Muscle of arm (tissue), 14 donors: ENCODE data around the gene ARHGAP26. TPM values are rescaled to one million over a fixed set of nuclear protein-coding genes. Genes with fewer than 3 reads are reported as not detected.

Experiments used
- DNase-seq: peaks from one replicate; pipeline ENCODE4 v3.0.0-alpha.2; 2013
- long read RNA-seq, 11 donors: transcript quantifications; one replicate each; lab custom pipeline, GENCODE V29; 2026
- polyA plus RNA-seq, 12 donors: library from polyadenylated mRNA; unstranded; fragments of 120-200 nt; gene quantifications; one replicate each; pipeline ENCODE4 v1.2.1, GENCODE V29; 2013; ENCODE audit not compliant: insufficient read length in 12 of 12

The ARHGAP26 gene
- 10 to 100 TPM in 11 of 12 donors, not detected in 1; 12.3 to 34.1 (median 15.8) TPM for polyA plus RNA-seq
- long read RNA-seq, donor 1, partial matches to known transcripts: 18 of 18 reads
- long read RNA-seq, donor 1, other reads (novel, unspliced or antisense): 0 of 18 reads
- long read RNA-seq, donor 2, partial matches to known transcripts: 5 of 6 reads
- long read RNA-seq, donor 2, other reads (novel, unspliced or antisense): 0 of 6 reads
- long read RNA-seq, donor 3: 0 reads
- long read RNA-seq, donor 4: 0 reads
- long read RNA-seq, donor 5: 0 reads
- long read RNA-seq, donor 6: 0 reads
- long read RNA-seq, donor 7: 0 reads
- long read RNA-seq, donor 8: 0 reads
- long read RNA-seq, donor 9: 0 reads
- long read RNA-seq, donor 10: 0 reads
- long read RNA-seq, donor 11, partial matches to known transcripts: 0 of 1 reads
- long read RNA-seq, donor 11, other reads (novel, unspliced or antisense): 0 of 1 reads

GRCh38 chr5:142769793-142770649 is at the start of gene ARHGAP26:
TSS of gene ARHGAP26 (plus strand) at chr5:142770377. CDS start at chr5:142770762, 385 bp downstream.
- peak; percentile 96 for DNase-seq

GRCh38 chr5:142720641-142721271 is 49.4 kb upstream of the ARHGAP26 start:
- no peak for DNase-seq

- DNase-seq: no peak
These were observed 48.0 kb upstream of the ARHGAP26 start for GRCh38 chr5:142722146-142722545.

GRCh38 chr5:142722896-142723295 is 47.3 kb upstream of the ARHGAP26 start:
- DNase-seq: no peak

GRCh38 chr5:142724821-142725220 is 45.4 kb upstream of the ARHGAP26 start:
- DNase-seq: no peak

- no peak for DNase-seq
These were observed 44.7 kb upstream of the ARHGAP26 start for GRCh38 chr5:142725231-142726187.

- DNase-seq: peak; percentile 77
These were observed 43.9 kb upstream of the ARHGAP26 start for GRCh38 chr5:142726188-142726731.

- DNase-seq: no peak
These were observed 42.5 kb upstream of the ARHGAP26 start for GRCh38 chr5:142727735-142728047.

DNA sequence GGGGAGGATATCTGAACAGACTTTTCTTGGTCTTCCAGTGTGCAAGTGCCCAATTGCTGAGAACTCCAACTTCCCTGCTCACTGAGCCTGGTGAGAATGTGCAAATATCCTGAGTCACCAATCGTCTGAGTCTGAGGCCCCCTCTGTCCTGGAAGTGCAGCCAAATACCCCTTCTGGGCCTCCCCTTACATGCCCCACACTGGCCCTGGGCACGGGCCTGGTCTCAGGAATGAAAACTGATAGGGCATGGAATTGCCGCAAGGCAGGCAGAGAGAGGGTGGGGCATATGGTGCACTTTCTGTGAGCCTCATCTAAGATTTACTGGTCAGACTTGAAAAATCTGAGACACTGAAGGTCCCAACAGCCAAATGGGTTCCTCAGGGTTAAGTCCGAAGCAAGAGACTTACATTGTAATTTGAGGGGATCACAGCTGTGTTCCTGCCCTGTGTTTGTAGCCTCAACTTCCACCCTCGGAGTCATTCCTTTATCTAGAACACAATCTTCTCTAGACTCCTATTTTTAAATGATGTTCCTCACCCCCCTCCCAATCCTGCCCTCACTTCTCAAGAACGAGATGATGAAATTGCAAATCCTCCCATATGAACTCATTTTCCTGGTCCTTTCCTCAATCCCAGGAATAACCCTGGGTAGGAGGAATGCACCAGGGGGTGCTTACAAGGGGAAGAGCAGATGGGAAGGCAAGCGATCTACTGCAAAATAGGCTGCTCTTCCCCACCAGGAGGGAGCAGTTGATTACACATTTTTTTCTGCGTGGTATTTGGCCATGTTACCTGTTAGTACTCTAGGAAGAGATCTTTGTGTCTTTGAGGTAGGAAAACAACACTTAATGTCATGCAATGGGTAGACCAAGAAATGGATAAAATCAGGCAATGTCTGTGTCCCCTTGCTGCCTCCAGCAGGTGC is 34.6 kb upstream of the ARHGAP26 start:
- DNase-seq: no peak

DNA sequence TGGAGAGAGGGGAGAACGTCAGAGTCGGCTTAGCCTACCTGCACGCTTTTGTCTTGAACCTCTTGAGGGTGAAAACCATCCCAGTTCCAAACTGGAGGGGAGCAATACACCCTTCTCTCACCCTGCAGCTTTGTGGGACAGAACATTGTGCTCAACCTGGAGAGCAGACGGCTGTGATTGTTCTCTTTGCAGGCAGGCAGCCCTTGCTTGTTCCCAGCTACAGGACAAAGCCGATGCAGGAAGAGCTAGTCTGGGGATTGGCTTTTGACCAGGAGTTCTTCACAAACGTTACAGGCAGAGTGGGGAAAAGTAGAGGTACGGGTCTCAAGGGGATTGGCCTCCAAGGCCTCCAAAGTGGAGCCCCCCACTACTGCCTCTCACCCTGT is 33.9 kb upstream of the ARHGAP26 start:
- DNase-seq: no peak

GRCh38 chr5:142737179-142737578 is 33.0 kb upstream of the ARHGAP26 start:
- no peak for DNase-seq

- peak; percentile 74 for DNase-seq
These were observed 29.5 kb upstream of the ARHGAP26 start for GRCh38 chr5:142740474-142741242.

- peak; percentile 84 for DNase-seq
These were observed 26.4 kb upstream of the ARHGAP26 start for GRCh38 chr5:142743592-142744441.

- DNase-seq: no peak
These were observed 24.9 kb upstream of the ARHGAP26 start for GRCh38 chr5:142745268-142745667.

- no peak for DNase-seq
These were observed 23.4 kb upstream of the ARHGAP26 start for GRCh38 chr5:142746532-142747433.

GRCh38 chr5:142748132-142748531 is 22.0 kb upstream of the ARHGAP26 start:
- DNase-seq: no peak
